ENCODE results near the gene SPINT4.
"Not testable (repeated sequence)": the region's sequence is repeated elsewhere in the genome, so short reads cannot be mapped to it uniquely, and the experiment has no call there.

The SPINT4 gene

DNA sequence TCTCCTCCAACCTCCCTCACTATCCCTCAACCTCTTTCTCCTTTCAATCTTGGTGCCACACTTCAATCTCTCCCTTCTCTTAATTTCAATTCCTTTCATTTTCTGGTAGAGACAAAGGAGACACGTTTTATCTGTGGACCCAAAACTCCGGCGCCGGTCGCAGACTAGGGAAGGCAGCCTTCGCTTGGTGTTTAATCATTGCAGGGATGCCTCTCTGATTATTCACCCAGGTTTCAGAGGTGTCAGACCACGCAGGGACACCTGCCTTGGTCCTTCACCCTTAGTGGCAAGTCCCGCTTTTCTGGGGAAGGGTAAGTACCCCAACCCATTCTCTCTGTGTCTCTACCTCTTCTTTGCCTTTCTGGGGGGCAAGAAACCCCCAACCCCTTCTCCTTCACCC lies 37.8 kb downstream of the SPINT4 start:
- in situ Hi-C loops (cut with MboI; ENCODE audit: low pct_unique_long_range_greater_than_20kb, low sequenced_read_pairs), result loop anchor here (25.0 kb wide), 2 partner anchors 148 to 448 kb away; partner anchors contain the start of genes MATN4 and RBPJL
- DNase-seq, result not testable (repeated sequence)

DNA sequence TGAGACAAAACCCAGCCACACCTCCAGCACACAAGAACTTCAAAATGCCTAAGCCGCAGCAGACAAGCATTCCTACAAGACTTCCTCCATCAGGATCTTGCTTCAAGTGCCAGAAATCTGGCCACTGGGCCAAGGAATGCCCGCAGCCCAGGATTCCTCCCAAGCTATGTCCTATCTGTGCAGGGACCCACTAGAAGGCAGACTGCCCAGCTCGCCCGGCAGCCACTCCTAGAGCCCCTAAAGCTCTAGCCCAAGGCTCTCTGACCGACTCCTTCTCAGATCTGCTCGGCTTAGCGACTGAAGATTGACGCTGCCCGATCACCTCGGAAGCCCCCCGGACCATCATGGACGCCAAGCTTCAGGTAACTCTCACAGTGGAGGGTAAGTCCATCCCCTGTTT lies 39.8 kb downstream of the SPINT4 start:
- DNase-seq, result not testable (repeated sequence)
- in situ Hi-C loops (cut with MboI; ENCODE audit: low pct_unique_long_range_greater_than_20kb, low sequenced_read_pairs), result loop anchor here (25.0 kb wide), 2 partner anchors 150 to 450 kb away; partner anchors contain the start of genes MATN4 and RBPJL

DNA sequence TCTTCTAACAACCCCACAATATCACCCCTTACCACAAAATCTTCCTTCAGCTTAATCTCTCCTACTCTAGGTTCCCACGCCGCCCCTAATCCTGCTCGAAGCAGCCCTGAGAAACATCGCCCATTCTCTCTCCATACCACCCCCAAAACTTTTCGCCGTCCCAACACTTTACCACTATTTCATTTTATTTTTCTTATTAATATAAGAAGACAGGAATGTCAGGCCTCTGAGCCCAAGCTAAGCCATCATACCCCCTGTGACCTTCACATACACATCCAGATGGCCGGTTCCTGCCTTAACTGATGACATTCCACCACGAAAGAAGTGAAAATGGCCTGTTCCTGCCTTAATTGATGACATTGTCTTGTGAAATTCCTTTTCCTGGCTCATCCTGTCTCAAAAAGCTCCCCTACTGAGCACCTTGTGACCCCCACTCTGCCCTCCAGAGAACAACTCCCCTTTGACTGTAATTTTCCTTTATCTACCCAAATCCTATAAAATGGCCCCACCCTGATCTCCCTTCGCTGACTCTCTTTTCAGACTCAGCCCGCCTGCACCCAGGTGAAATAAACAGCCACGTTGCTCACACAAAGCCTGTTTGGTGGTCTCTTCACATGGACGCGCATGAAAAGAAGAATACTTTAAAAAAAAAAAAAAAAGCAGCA lies 42.6 kb downstream of the SPINT4 start:
- DNase-seq, result not testable (repeated sequence)
- in situ Hi-C loops (cut with MboI; ENCODE audit: low pct_unique_long_range_greater_than_20kb, low sequenced_read_pairs), result loop anchor here (25.0 kb wide), 2 partner anchors 152 to 452 kb away; partner anchors contain the start of genes MATN4 and RBPJL

DNA sequence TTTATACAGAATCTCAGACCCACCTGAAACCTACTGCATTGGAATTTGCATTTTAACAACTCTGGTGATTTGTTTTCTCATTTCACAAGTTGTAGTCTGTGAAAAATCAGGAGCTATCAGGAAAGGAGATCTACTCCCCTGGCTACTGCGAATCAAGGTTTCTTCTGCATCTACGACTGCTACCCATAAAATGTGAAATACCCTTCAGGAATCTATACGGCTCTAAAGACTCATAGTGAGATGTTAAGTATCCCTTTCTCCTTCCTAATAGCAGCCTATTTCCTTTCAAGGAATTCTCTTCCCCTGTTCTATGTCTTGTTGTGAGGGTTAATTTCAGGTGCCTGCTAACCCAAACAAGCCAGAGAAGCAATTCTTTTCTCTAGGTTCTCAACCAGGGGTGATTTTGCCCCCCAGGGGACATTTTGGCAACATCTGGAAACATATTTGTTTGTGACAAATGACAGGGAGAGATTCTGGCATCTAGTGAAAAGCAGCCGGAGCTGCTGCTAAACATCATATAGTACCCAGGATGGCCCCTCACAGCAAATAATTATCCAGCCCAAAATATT lies 43.2 kb downstream of the SPINT4 start:
- DNase-seq, result no peak
- in situ Hi-C loops (cut with MboI; ENCODE audit: low pct_unique_long_range_greater_than_20kb, low sequenced_read_pairs), result loop anchor here (25.0 kb wide), 2 partner anchors 153 to 453 kb away; partner anchors contain the start of genes MATN4 and RBPJL

DNA sequence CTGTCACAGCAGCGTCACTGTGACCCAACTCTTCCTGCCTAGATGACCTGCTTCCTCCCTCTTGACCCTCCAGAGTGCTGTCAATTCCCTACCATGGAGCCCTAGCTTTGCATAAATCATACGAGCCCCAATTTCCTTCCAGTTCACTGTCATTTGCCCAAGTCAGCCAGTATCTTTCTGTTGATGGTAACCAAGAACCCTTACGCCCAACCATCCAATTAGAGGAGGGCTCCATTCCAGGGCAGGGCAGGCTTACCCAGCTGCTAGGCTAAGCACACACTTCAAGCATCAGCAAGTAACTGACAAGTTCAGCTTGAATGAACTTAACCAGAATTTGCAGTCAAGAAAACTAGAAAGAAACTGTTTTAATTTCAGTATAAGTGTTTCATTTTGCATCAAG lies 43.8 kb downstream of the SPINT4 start:
- no peak for DNase-seq
- in situ Hi-C loops (cut with MboI; ENCODE audit: low pct_unique_long_range_greater_than_20kb, low sequenced_read_pairs), result loop anchor here (25.0 kb wide), 2 partner anchors 154 to 454 kb away; partner anchors contain the start of genes MATN4 and RBPJL

DNA sequence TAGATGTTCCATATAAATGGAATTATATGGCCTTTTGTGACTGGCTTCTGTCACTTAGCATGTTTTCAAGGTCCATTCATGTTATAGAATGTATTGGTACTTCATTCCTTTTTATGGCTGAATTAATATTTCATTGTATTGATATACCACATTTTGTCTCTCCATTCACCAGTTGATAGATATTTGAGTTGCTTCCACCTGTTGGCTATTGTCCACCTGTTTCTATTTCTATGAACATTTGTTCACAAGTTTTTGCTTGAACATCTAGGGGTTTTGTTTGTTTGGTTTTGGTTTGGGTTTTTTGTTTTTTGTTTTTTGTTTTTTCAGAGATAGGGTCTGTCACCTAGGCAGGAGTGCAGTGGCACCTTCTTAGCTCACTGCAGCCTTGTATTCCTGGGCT lies 46.3 kb downstream of the SPINT4 start:
- in situ Hi-C loops (cut with MboI; ENCODE audit: low pct_unique_long_range_greater_than_20kb, low sequenced_read_pairs), result loop anchor here (25.0 kb wide), 2 partner anchors 156 to 456 kb away; partner anchors contain the start of genes MATN4 and RBPJL
- no peak for DNase-seq

DNA sequence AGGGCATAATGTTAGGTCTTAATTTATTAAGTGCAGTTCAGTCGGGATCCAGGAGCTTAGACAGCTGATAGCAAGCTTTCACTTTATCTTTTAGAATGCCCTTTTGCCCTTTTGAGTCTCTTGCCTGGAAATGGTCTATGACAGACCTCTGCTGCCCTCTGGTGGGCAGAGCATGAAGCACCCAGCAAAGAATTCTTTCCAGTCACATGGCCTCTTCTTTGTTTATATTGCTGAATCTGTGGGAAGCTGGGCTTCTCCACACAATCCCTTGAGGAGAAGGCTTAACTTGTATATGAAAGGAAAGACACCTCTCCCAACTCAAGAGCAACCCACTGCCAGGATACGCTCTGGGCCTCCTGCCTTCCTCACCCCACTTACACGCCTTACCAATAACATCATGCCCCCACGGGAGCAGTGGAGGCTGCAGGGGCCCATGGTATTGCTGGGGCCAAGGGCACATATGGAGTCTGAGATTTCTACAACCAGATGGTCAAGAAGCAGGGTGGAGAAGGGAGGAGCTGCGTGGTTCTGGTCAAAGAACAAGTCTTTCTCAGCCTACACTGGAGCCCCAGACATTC lies 49.1 kb downstream of the SPINT4 start:
- DNase-seq, result peak; percentile 84
- in situ Hi-C loops (cut with MboI; ENCODE audit: low pct_unique_long_range_greater_than_20kb, low sequenced_read_pairs), result loop anchor here (25.0 kb wide), 2 partner anchors 159 to 459 kb away; partner anchors contain the start of genes MATN4 and RBPJL

DNA sequence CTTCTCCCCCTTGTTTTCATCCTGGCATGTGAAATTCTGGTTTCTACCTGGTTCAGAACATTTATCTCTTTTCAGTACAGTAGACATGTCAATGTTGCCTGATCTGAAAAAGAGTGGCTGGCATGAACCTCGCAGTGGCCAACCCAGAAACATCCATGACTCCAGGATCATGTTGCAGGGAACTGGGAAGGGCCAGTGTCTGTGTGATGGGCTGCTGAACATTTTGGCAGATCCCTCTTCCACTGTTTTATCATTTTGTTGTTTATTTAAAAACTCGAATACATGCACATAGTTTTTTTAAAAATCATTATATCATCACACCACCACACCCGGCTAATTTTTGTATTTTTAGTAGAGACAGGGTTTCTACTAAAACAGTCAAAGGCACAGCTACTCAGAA lies 50.5 kb downstream of the SPINT4 start:
- no peak for DNase-seq
- in situ Hi-C loops (cut with MboI; ENCODE audit: low pct_unique_long_range_greater_than_20kb, low sequenced_read_pairs), result loop anchor here (25.0 kb wide), 2 partner anchors 160 to 460 kb away; partner anchors contain the start of genes MATN4 and RBPJL

DNA sequence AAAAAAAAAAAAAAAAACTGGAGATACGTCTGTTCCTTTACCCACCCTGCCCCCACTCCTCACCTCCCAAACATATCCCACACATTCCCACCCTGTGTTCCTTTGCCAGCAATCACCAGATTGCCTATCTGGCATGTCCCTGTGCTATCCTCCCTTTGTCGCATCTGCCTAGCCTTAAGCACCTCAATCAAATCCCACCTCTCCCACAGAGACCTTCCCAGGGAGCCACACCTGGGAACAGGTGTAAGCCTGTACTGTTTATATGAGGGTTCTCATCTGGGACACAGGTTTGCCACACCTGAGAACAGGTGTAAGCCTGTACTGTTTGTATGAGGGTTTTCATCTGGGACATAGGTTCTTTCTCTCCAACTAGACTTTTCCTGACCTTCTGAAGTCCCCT lies 52.8 kb downstream of the SPINT4 start:
- in situ Hi-C loops (cut with MboI; ENCODE audit: low pct_unique_long_range_greater_than_20kb, low sequenced_read_pairs), result loop anchor here (25.0 kb wide), 2 partner anchors 163 to 463 kb away; partner anchors contain the start of genes MATN4 and RBPJL
- no peak for DNase-seq

DNA sequence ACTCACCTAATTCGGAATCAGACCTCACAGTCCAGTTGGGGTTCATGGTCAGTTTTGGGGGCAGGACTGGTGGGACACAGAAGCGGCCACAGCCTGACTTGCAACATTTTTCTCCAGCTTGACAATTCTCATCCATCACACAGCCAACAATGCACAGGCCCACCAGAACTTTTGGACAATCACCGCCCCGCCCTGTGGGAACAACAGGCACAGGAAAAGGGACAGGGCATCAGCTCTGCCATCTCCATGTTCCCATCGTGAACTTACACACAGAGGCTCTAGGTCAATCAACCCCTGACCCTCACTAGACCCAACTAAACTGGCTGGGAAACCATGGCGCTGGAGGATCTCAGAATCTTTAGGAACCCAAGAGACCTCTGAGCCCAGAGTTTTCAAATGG lies 53.3 kb downstream of the SPINT4 start:
- DNase-seq, result no peak
- in situ Hi-C loops (cut with MboI; ENCODE audit: low pct_unique_long_range_greater_than_20kb, low sequenced_read_pairs), result no loop called here
